GM21619 (cell line): ENCODE results near the gene CDC42.

Experiments used
- ATAC-seq: cut with Tn5 transposase; IDR thresholded peaks from one replicate; pipeline ENCODE4 v1.9.1; 2021; ENCODE audit not compliant: unreplicated experiment

Gene CDC42

GRCh38 chr1:22105611-22106207, 53.2 kb downstream of the CDC42 start:
- no peak for ATAC-seq

GRCh38 chr1:22107126-22107525, 54.6 kb downstream of the CDC42 start:
- no peak for ATAC-seq

- ATAC-seq = no peak
Measured at GRCh38 chr1:22108339-22109105, 56.0 kb downstream of the CDC42 start.

GRCh38 chr1:22110016-22110415, 57.5 kb downstream of the CDC42 start:
- no peak for ATAC-seq

GRCh38 chr1:22111115-22111514, 58.6 kb downstream of the CDC42 start:
- no peak for ATAC-seq

GRCh38 chr1:22111620-22112019, 59.1 kb downstream of the CDC42 start:
- ATAC-seq = no peak

- no peak for ATAC-seq
Measured at GRCh38 chr1:22112554-22112953, 60.0 kb downstream of the CDC42 start.

GRCh38 chr1:22114083-22115012, 61.8 kb downstream of the CDC42 start:
- ATAC-seq = no peak

- no peak for ATAC-seq
Measured at GRCh38 chr1:22115286-22115685, 62.8 kb downstream of the CDC42 start.

- ATAC-seq = no peak
Measured at GRCh38 chr1:22117238-22117637, 64.7 kb downstream of the CDC42 start.

GRCh38 chr1:22117851-22118250, 65.3 kb downstream of the CDC42 start:
- ATAC-seq = no peak

GRCh38 chr1:22118291-22118992, 65.9 kb downstream of the CDC42 start:
- no peak for ATAC-seq

- no peak for ATAC-seq
Measured at GRCh38 chr1:22119626-22120468, 67.3 kb downstream of the CDC42 start.

GRCh38 chr1:22120469-22120790, 67.9 kb downstream of the CDC42 start:
- no peak for ATAC-seq

GRCh38 chr1:22121421-22121911, 69.0 kb downstream of the CDC42 start:
- ATAC-seq = no peak

GRCh38 chr1:22122273-22123070, 70.0 kb downstream of the CDC42 start:
- no peak for ATAC-seq

- ATAC-seq = no peak
Measured at GRCh38 chr1:22123071-22123390, 70.5 kb downstream of the CDC42 start.

- no peak for ATAC-seq
Measured at GRCh38 chr1:22123901-22124404, 71.4 kb downstream of the CDC42 start.

GRCh38 chr1:22124592-22125229, 72.2 kb downstream of the CDC42 start:
- ATAC-seq = no peak
